PC-3 (cell line): ENCODE results near the gene KRTAP4-4. TPM values are rescaled to one million over a fixed set of nuclear protein-coding genes. Genes with fewer than 3 reads are reported as not detected.

Experiments
- ATAC-seq: fragments of 200-7000 bp; cut with Tn5 transposase; 2 replicates; pipeline ENCODE4 v1.9.1; 2020; ENCODE audit warnings: mild to moderate bottlenecking, moderate library complexity
- BruUV-seq: library from RNA; stranded (reverse); fragments of 400-500 nt; replicated peaks from 2 replicates; lab custom pipeline; 2021; lab: Mats Ljungman, UMichigan
- CTCF ChIA-PET: fragments of 300-600 bp; sonication (Branson Sonifier 250); formaldehyde crosslinking; loops from one replicate; lab custom pipeline; 2022; ENCODE audit warnings: antibody characterized with exemption; lab: Charles Lee
- POLR2A ChIA-PET: fragments of 300-600 bp; sonication (Branson Sonifier 250); formaldehyde crosslinking; loops from one replicate; lab custom pipeline; 2022; ENCODE audit warnings: antibody characterized with exemption; ENCODE audit not compliant: unreplicated experiment; lab: Charles Lee
- DNase-seq: peaks from one replicate; pipeline ENCODE4 v3.0.0-alpha.2; 2015
- H2AFZ ChIP-seq: fragments of 300-600 bp; sonication (generic); 2 replicates; pipeline ENCODE4 v1.6.0; 2016; ENCODE audit warnings: antibody characterized with exemption, low read length
- H3F3A ChIP-seq: fragments of 300-600 bp; sonication (generic); one replicate; pipeline ENCODE4 v1.6.0; 2017; ENCODE audit warnings: antibody characterized with exemption, low read length, control low read depth, mild to moderate bottlenecking; ENCODE audit not compliant: unreplicated experiment
- H3K27ac ChIP-seq: fragments of 300-600 bp; sonication (generic); 2 replicates; pipeline ENCODE4 v1.5.1; 2016; ENCODE audit warnings: mild to moderate bottlenecking, low read length
- H3K27me3 ChIP-seq: fragments of 300-600 bp; sonication (generic); 2 replicates; pipeline ENCODE4 v1.6.1; 2016; ENCODE audit warnings: low read length, mixed read lengths
- H3K36me3 ChIP-seq: fragments of 300-600 bp; sonication (generic); 2 replicates; pipeline ENCODE4 v1.6.1; 2016; ENCODE audit warnings: low read depth, mixed run types, low read length, mixed read lengths
- H3K4me1 ChIP-seq: fragments of 300-600 bp; sonication (generic); 2 replicates; pipeline ENCODE4 v1.5.1; 2016; ENCODE audit warnings: low read length; ENCODE audit not compliant: insufficient read depth
- H3K4me2 ChIP-seq: fragments of 300-600 bp; sonication (generic); 2 replicates; pipeline ENCODE4 v1.6.0; 2016; ENCODE audit warnings: low read length
- H3K4me3 ChIP-seq: fragments of 300-600 bp; sonication (generic); 2 replicates; pipeline ENCODE4 v1.5.1; 2016; ENCODE audit warnings: mild to moderate bottlenecking, low read length, mixed read lengths
- H3K79me2 ChIP-seq: fragments of 300-600 bp; sonication (generic); 2 replicates; pipeline ENCODE4 v1.6.1; 2017; ENCODE audit warnings: low read length, mixed read lengths
- H3K9ac ChIP-seq: fragments of 300-600 bp; sonication (generic); 2 replicates; pipeline ENCODE4 v1.6.0; 2016; ENCODE audit warnings: mild to moderate bottlenecking, low read length
- H3K9me2 ChIP-seq: fragments of 300-600 bp; sonication (generic); replicated peaks from 2 replicates; pipeline ENCODE4 v1.6.1; 2016; ENCODE audit warnings: mixed run types, low read length, mixed read lengths
- H3K9me3 ChIP-seq: fragments of 300-600 bp; sonication (generic); 2 replicates; pipeline ENCODE4 v1.6.1; 2016; ENCODE audit warnings: low read length, mixed read lengths
- H4K20me1 ChIP-seq: fragments of 300-600 bp; sonication (generic); 2 replicates; pipeline ENCODE4 v1.6.1; 2016; ENCODE audit warnings: low read length, mixed read lengths
- EZH2 ChIP-seq: fragments of 300-600 bp; sonication (generic); IDR thresholded peaks from one replicate; pipeline ENCODE4 v1.6.1; 2017; ENCODE audit warnings: antibody characterized with exemption, mild to moderate bottlenecking, low read length; ENCODE audit not compliant: unreplicated experiment
- EZH2phosphoT487 ChIP-seq: fragments of 300-600 bp; sonication (generic); IDR thresholded peaks from 2 replicates; pipeline ENCODE4 v1.6.1; 2018; ENCODE audit warnings: mild to moderate bottlenecking, antibody characterized with exemption, low read length, borderline replicate concordance
- intact Hi-C: fragments of 100-400 bp; cut with micrococcal nuclease; formaldehyde crosslinking; loops from 2 replicates; pipeline ENCODE4 v1.9.0; 2023
- total RNA-seq: library from RNA; depleted of rRNA; stranded (reverse); fragments of >200 nt; gene quantifications from 2 replicates; pipeline ENCODE4 v1.2.3, GENCODE V29; 2014; rRNA removed
- TF ChIP-seq, protein P1 (sequence below): fragments of 300-600 bp; sonication (generic); conservative IDR thresholded peaks from 2 replicates; pipeline ENCODE4 v1.5.1; 2017; ENCODE audit warnings: antibody characterized with exemption, low read depth, mild to moderate bottlenecking, low read length

KRTAP4-4 gene
- total RNA-seq, 1 experiment from 2014 or later: not detected

DNA sequence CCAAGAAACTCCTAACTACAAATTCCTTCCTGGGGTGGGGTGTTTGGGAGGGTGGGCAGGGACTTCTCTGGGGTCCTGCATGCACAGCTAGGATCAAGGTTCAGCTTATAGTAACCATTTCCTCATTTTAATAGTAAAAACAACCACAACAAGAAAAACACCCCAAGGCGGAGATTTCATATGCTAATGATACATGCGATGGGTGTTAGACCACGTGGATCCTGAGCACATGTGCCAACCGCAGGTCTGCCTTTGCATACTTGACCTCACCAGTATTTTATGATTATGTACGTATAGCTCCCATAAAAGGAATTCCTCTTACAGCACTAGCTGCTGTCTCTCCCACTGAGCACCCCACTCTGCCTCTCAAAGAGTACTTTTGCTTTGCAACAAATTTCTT lies 44.3 kb downstream of the KRTAP4-4 start:
- no peaks in the 10 kb centered on the region for H4K20me1 ChIP-seq
- no peak overlapping the region for H3K27ac ChIP-seq
- POLR2A ChIA-PET: no interaction called here
- peaks cover 7% of the 10 kb centered on the region; the same call in 1 of the 2 replicates for H3K36me3 ChIP-seq
- TF ChIP-seq, protein P1, sequence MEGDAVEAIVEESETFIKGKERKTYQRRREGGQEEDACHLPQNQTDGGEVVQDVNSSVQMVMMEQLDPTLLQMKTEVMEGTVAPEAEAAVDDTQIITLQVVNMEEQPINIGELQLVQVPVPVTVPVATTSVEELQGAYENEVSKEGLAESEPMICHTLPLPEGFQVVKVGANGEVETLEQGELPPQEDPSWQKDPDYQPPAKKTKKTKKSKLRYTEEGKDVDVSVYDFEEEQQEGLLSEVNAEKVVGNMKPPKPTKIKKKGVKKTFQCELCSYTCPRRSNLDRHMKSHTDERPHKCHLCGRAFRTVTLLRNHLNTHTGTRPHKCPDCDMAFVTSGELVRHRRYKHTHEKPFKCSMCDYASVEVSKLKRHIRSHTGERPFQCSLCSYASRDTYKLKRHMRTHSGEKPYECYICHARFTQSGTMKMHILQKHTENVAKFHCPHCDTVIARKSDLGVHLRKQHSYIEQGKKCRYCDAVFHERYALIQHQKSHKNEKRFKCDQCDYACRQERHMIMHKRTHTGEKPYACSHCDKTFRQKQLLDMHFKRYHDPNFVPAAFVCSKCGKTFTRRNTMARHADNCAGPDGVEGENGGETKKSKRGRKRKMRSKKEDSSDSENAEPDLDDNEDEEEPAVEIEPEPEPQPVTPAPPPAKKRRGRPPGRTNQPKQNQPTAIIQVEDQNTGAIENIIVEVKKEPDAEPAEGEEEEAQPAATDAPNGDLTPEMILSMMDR: no peak
- no peak for TF ChIP-seq EZH2phosphoT487
- no peak for TF ChIP-seq EZH2
- no peak overlapping the region for H3K4me2 ChIP-seq
- intact Hi-C loops: no loop called here
- no peaks in the 10 kb centered on the region for H3K9me2 ChIP-seq
- H3F3A ChIP-seq: no peaks in the 10 kb centered on the region
- CTCF ChIA-PET: no interaction called here
- no peak overlapping the region for H3K9ac ChIP-seq
- DNase-seq: no peak
- H3K4me3 ChIP-seq: no peak overlapping the region
- no peak for ATAC-seq
- H3K4me1 ChIP-seq: peaks cover 10% of the 10 kb centered on the region
- BruUV-seq: no TSS peak
- no peaks in the 10 kb centered on the region for H3K79me2 ChIP-seq
- H3K27me3 ChIP-seq: no peaks in the 10 kb centered on the region
- H3K9me3 ChIP-seq: peaks cover 4% of the 10 kb centered on the region; the same call in 1 of the 2 replicates
- H2AFZ ChIP-seq: no peak overlapping the region

DNA sequence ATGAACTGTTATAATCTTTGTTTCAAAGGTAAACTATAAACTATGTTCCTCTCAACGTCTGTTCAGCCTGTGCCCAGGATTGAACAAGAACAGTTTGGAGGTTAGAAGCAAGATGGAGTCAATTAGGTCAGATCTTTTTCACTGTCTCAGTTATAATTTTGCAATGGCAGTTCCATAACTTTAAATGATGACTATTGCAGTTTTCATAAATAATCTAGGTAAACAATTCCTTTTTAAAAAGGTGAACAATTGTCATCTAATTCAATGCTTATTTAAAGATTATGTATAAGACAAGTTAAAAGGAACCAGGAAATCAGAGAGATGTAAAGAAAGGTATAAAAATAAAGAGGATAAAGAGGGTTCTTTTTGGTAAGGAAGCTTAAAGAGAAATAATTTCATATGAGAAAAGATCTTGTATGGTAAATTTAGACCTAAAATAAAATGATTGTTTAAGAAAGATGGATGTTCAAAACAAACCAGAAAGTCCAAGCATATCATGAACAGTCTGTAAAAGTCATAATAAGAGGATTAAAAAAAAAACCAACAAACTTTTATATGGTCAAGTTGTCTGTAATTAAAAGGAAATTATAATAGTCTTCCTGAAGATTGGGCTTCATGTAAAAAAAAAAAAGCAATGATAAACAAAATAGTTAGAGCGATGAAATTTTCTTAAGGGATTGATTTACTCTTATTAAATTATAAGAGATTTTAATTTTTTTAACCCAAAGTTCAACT lies 49.2 kb downstream of the KRTAP4-4 start:
- Histone ChIP-seq H3K4me1 (no peaks in the 10 kb centered on the region), H3K9me3 (peaks cover 12% of the 10 kb centered on the region; the same call in 1 of the 2 replicates), H4K20me1 (no peaks in the 10 kb centered on the region), H3K27me3 (no peaks in the 10 kb centered on the region), H3K4me2 (no peak overlapping the region), H3K9me2 (no peaks in the 10 kb centered on the region), H2AFZ (no peak overlapping the region), H3K79me2 (no peaks in the 10 kb centered on the region), H3F3A (no peaks in the 10 kb centered on the region), H3K36me3 (peaks cover 10% of the 10 kb centered on the region; the same call in 1 of the 2 replicates), H3K4me3 (no peak overlapping the region; the same call in 1 of the 2 replicates), H3K9ac (no peak overlapping the region), H3K27ac (no peak overlapping the region)
- ChIA-PET POLR2A (no interaction called here), CTCF (no interaction called here)
- no TSS peak for BruUV-seq
- DNase-seq (no peak), ATAC-seq (no peak)
- intact Hi-C loops: no loop called here
- TF ChIP-seq, protein P1: no peak
- TF ChIP-seq EZH2phosphoT487: no peak

Other genes starting within 250 kb of the KRTAP4-4 start
- gene KRT23, start 223.1 kb downstream of the KRTAP4-4 start, total RNA-seq: not detected in 2 replicates
- gene KRT39, start 193.8 kb downstream of the KRTAP4-4 start, total RNA-seq: not detected in 2 replicates
- not detected in 2 replicates for gene KRT40, start 176.4 kb downstream of the KRTAP4-4 start, total RNA-seq
- not detected in 2 replicates for gene KRTAP3-3, start 166.6 kb downstream of the KRTAP4-4 start, total RNA-seq
- gene KRTAP3-2, start 160.8 kb downstream of the KRTAP4-4 start, total RNA-seq: not detected in 2 replicates
- gene KRTAP3-1, start 151.6 kb downstream of the KRTAP4-4 start, total RNA-seq: 1.6 TPM in 1 of 2 replicates, not detected in the other
- gene KRTAP1-5, start 133.5 kb downstream of the KRTAP4-4 start, total RNA-seq: 0.51 TPM in 1 of 2 replicates, not detected in the other
- gene KRTAP1-4, start 130.6 kb downstream of the KRTAP4-4 start, total RNA-seq: not detected in 2 replicates
- gene KRTAP1-3, start 125.9 kb downstream of the KRTAP4-4 start, total RNA-seq: not detected in 2 replicates
- gene KRTAP1-1, start 119.3 kb downstream of the KRTAP4-4 start, total RNA-seq: not detected in 2 replicates
- not detected in 2 replicates for gene KRTAP2-1, start 113.4 kb downstream of the KRTAP4-4 start, total RNA-seq
- not detected in 2 replicates for gene KRTAP2-2, start 105.5 kb downstream of the KRTAP4-4 start, total RNA-seq
- gene KRTAP2-3, start 100.6 kb downstream of the KRTAP4-4 start, total RNA-seq: 10.8 and 12.4 TPM in 2 replicates
- gene KRTAP2-4, start 94.9 kb downstream of the KRTAP4-4 start, total RNA-seq: not detected in 2 replicates
- gene KRTAP4-7, start 76.6 kb downstream of the KRTAP4-4 start, total RNA-seq: not detected in 2 replicates
- gene KRTAP4-8, start 62.6 kb downstream of the KRTAP4-4 start, total RNA-seq: not detected in 2 replicates
- gene KRTAP4-16, start 58.5 kb downstream of the KRTAP4-4 start, total RNA-seq: not detected in 2 replicates
- not detected in 2 replicates for gene KRTAP4-9, start 55.4 kb downstream of the KRTAP4-4 start, total RNA-seq
- gene KRTAP4-11, start 42.4 kb downstream of the KRTAP4-4 start, total RNA-seq: not detected in 2 replicates
- not detected in 2 replicates for gene KRTAP4-12, start 36.6 kb downstream of the KRTAP4-4 start, total RNA-seq
- not detected in 2 replicates for gene KRTAP4-6, start 20.2 kb downstream of the KRTAP4-4 start, total RNA-seq
- gene KRTAP4-5, start 10.9 kb downstream of the KRTAP4-4 start, total RNA-seq: not detected in 2 replicates
- gene KRTAP4-3, start 7.5 kb upstream of the KRTAP4-4 start, total RNA-seq: not detected in 2 replicates
- not detected in 2 replicates for gene KRTAP4-2, start 17.5 kb upstream of the KRTAP4-4 start, total RNA-seq
- not detected in 2 replicates for gene KRTAP4-1, start 24.2 kb upstream of the KRTAP4-4 start, total RNA-seq
- gene KRTAP9-1, start 29.1 kb upstream of the KRTAP4-4 start, total RNA-seq: not detected in 2 replicates
- not detected in 2 replicates for gene KRTAP9-2, start 65.9 kb upstream of the KRTAP4-4 start, total RNA-seq
- gene KRTAP9-3, start 71.7 kb upstream of the KRTAP4-4 start, total RNA-seq: not detected in 2 replicates
- gene KRTAP9-8, start 77.3 kb upstream of the KRTAP4-4 start, total RNA-seq: not detected in 2 replicates
- not detected in 2 replicates for gene KRTAP9-4, start 88.9 kb upstream of the KRTAP4-4 start, total RNA-seq
- gene KRTAP9-9, start 94.6 kb upstream of the KRTAP4-4 start, total RNA-seq: not detected in 2 replicates
- gene KRTAP9-6, start 104.6 kb upstream of the KRTAP4-4 start, total RNA-seq: not detected in 2 replicates
- not detected in 2 replicates for gene KRTAP9-7, start 115.0 kb upstream of the KRTAP4-4 start, total RNA-seq
- gene KRTAP29-1, start 142.1 kb upstream of the KRTAP4-4 start, total RNA-seq: not detected in 2 replicates
- gene KRTAP16-1, start 148.6 kb upstream of the KRTAP4-4 start, total RNA-seq: not detected in 2 replicates
- not detected in 2 replicates for gene KRTAP17-1, start 155.0 kb upstream of the KRTAP4-4 start, total RNA-seq
- gene KRT33A, start 190.1 kb upstream of the KRTAP4-4 start, total RNA-seq: not detected in 2 replicates
- gene KRT33B, start 209.1 kb upstream of the KRTAP4-4 start, total RNA-seq: not detected in 2 replicates
- gene KRT34, start 221.6 kb upstream of the KRTAP4-4 start, total RNA-seq: 2.9 and 5.1 TPM in 2 replicates
- gene KRT31, start 236.9 kb upstream of the KRTAP4-4 start, total RNA-seq: not detected in 2 replicates